Activated CD4-positive, alpha-beta T cell treated with anti-CD3 and anti-CD28 coated beads for 4 hours (primary cell): ENCODE results near the gene INTU.
"Not testable (repeated sequence)": the region's sequence is repeated elsewhere in the genome, so short reads cannot be mapped to it uniquely, and the experiment has no call there.

ENCODE experiments used
- DNase-seq, 2 donors: peaks; one replicate each; pipeline ENCODE4 v3.0.0-alpha.2; 2020

The INTU gene

DNA sequence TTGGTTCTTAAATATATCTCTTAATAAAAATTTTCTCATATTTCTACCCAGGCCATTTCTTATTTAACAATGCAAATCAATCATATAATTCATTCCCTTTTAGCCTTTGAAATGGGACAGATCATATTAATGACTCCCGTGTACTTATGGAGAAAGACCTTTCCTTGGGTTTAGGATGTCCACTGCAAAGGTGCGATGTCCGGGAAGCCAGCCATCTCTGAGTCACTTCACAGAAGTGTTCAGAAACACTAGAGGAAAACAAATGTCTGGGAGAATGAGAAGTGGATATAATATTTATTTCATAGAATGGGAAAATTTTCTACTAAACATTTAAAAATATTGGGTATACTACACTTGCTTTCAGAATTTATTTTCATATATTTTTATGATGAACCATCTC is 15.3 kb downstream of the INTU start:
- no peak for DNase-seq

DNA sequence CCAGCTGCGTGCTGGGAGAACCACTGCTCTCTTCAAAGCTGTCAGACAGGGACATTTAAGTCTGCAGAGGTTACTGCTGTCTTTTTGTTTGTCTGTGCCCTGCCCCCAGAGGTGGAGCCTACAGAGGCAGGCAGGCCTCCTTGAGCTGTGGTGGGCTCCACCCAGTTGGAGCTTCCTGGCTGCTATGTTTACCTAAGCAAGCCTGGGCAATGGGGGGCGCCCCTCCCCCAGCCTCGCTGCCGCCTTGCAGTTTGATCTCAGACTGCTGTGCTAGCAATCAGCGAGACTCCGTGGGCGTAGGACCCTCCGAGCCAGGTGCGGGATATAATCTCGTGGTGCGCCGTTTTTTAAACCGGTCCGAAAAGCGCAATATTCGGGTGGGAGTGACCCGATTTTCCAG is 22.8 kb downstream of the INTU start:
- DNase-seq: not testable (repeated sequence)

- no peak for DNase-seq
Measured at GRCh38 chr4:127656047-127656680, 23.4 kb downstream of the INTU start.

DNA sequence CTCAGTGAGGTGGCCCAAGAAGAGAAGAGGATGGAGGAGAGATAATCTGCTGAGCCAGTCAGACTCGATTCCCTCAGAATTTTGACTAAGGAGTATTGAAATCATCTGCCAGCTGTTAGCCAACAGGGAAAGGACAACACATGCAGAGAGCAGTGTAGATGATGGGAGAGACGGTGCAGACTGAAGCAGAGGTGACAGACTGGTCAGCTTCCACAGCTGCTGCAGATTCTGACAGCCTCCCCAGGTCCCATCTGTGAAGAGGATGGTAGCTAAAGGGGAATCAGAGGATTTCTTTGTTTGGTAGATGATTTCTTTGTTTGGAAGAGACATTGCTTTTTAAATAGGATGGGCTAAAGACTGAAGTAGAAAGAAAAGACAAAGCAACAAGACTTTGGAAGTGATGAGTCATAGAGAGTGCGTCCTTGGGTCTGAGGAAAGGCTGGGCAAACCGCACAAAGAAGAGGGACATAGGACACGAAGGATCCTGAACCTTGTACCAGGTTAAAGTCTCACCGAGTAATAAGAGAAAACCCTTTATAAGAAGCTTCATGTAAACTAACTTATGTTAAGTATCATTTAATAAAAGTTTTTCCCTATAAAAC is 27.6 kb downstream of the INTU start:
- DNase-seq: no peak

DNA sequence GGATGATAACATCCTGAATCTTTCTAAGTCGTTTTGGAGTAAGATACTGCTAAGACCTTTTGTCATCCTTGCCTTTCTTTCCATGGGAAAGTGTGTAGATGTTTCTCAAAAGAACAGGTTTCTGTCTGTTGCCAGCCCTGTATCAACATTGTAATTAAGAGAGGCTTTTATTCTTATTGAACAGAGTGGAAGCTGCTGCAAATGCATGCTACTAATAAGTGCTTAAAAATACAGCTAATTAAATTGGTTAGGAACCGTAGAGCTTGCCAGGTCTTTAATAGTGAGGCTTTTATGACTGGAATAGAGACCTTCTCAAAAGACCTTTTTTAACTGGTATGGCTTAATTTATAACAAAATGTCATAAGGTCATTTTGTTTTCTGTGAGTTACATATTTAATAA is 34.4 kb downstream of the INTU start:
- DNase-seq: no peak

- DNase-seq: no peak
Measured at GRCh38 chr4:127667772-127668171, 35.0 kb downstream of the INTU start.

DNA sequence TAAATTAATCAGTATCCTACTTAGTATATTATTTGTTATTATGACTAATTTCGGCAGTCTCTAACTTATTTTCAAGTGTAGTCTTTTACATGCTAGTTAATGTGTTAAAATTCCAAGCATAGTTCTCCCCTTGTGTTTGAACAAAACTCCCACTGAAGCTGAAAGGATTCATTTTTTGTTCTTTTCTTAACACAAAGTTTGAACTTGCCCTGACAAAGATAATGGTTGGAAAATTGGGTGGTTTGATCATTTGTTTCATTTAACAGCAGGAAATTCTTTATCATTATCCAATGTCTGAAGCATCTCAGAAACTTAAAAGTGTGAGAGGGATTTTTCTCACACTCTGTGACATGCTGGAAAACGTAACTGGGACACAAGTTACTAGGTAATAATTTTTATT is 36.0 kb downstream of the INTU start:
- DNase-seq: no peak

DNA sequence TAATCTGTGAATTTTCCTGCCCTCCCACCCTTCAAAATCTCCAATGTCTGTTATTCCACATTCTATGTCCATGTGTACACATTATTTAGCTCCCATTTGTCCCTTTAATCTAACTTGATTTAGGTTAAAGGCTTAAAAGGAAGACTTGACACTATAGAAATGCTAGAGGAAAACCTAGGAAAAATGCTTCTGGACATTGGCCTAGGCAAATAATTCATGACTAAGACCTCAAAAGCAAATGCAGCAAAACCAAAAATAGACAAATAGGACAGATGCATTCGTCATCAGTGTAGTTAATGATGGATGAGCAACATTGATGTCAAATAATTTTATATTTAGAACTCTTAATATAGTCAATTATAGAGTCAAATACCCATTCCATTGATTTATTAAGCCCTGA is 36.9 kb downstream of the INTU start:
- no peak for DNase-seq

GRCh38 chr4:127672111-127672510 is 39.4 kb downstream of the INTU start:
- no peak for DNase-seq

DNA sequence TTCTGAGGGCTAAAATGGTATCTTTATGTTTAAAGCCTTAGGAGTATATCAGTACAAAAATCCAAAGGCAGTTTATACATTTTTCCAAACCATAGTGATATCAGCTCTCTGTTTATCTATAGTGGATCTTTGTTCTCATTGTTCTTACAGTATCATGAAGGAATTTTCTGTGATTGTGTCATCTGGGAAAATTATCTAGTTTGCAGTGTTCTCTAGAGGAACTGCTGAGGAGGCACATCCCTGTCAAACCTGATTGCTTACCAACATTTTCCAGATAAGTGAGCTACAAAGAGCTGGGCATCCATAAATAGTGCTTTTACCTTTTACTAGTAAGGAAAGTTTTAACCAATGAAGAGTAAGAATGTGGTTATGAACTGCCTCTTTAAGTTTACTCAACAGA is 52.5 kb downstream of the INTU start:
- no peak for DNase-seq

DNA sequence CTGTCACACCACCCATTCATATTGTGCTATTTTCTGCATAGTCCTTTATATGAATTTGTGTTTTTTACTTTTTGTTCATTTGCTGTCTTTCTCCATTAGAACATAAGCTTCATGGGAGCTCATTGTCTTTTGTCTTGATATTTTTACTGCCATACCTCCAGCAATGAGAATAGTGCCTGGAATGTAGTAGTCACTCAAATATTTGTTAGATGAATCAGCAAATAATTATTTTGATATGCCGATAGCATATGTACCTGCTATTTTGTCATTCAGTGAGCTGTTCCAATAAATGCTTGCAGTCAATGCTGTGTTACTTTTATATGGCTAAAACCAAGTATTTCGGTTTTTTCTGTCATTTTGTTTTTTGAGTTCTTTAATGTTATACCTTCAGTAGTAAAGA is 53.9 kb downstream of the INTU start:
- DNase-seq: no peak

GRCh38 chr4:127687580-127687979 is 54.8 kb downstream of the INTU start:
- no peak for DNase-seq

- DNase-seq: no peak
Measured at GRCh38 chr4:127698789-127699200, 66.0 kb downstream of the INTU start.

DNA sequence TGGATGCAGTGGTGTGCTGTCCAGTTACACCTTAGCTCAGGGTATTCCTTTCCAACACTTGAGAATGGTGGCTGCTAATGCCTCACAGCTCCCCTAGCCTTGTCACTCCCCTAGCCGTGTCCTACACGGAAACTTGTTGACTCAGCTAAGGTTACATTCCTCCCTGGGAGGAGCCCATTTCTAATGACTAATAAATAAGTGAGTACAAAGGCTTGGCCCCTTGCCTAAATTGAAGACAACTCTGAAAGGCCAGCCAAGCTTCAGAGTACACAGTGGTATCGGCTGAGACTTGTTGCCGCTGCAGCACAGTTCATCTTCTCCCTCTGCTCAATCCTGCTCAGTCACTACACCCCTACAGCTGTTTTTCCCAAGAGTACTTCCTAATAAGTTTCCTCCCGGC is 76.2 kb downstream of the INTU start:
- no peak for DNase-seq

DNA sequence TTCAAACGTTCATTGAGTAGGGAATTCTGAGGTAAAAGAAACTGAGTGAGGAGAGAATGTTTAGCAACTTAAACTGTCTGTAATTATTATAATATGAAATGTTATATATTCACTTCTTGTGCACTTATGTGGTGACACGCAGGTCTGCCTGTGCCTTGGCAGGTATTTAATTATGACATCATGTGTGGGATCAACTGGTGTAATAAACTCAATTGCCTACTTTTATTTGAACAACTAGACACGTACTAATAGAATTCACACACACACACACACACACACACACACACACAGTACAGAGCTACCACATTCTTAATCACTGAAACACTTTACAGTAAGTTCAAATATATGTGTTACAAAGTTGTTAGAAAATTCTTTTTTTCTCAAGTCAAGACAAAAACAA is 76.7 kb downstream of the INTU start:
- DNase-seq: no peak

DNA sequence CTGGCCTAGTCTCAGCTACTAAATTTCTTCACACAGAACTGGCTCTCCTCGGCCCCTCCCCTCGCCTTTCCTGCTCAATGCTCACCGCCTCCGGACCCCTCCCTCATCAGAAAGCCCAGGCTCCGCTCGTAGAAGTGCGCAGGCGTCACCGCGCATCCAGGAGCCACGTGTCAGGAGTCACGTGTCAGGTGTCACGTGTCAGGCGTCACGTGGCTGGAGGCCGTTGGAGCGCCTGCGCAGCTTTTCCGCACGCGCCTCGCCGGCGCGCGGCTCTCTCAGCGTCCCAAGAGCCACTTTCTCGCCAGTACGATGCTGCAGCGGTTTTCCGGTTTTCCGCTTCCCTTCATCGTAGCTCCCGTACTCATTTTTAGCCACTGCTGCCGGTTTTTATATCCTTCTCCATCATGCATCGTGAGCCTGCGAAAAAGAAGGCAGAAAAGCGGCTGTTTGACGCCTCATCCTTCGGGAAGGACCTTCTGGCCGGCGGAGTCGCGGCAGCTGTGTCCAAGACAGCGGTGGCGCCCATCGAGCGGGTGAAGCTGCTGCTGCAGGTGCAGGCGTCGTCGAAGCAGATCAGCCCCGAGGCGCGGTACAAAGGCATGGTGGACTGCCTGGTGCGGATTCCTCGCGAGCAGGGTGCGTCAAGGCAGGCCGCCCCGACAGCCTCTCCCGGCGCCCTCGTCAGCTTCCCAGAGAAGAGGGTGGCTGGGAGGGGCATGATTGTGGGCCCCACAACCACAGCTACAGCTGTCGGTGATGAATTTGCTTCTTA is 97.6 kb downstream of the INTU start, which contains the start of gene SLC25A31:
Gene SLC25A31 (plus strand): TSS at position 259 of the 772 bp plus-strand sequence. CDS start 146 bp downstream, at position 405.
- no peak for DNase-seq

- no peak for DNase-seq
Measured at GRCh38 chr4:127731406-127731805, 98.6 kb downstream of the INTU start.

- DNase-seq: no peak
Measured at GRCh38 chr4:127732623-127733328, 100.0 kb downstream of the INTU start.

- no peak for DNase-seq
Measured at GRCh38 chr4:127734976-127735375, 102.2 kb downstream of the INTU start.

DNA sequence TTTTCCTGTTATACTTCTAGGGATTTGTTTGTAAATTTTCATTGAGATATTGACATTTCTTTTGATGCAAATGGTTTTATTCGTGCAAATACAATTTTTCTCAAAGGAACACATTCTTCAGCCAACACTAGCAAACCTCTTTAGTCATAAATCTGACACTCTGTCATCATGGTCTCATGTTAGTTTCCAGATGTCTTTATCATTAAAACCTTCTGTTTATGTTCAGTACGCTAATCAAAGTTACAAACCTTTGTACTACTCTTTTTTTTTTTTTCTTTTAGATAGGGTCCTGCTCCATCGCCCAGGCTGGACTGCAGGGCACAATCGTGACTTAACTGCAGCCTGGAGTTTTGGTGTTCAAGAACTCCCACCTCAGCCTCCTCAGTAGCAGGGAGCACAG is 104.5 kb downstream of the INTU start:
- no peak for DNase-seq

DNA sequence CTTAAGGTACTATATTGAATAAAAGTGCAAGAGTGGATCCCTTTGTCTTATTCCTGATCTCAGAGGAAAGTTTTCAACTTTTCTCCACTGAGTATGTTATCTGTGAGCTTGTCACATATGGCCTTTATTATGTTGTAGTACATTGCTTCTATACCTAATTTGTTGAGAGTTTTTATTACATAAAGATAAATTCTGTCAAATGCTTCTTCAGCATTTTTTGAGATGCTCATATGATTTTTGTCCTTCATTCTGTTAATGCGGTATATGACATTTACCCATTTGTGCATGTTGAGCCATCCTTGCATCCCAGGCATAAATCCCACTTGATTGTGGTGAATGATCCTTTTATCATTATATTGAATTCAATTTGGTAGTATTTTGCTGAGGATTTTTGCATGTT is 108.5 kb downstream of the INTU start:
- DNase-seq: no peak

DNA sequence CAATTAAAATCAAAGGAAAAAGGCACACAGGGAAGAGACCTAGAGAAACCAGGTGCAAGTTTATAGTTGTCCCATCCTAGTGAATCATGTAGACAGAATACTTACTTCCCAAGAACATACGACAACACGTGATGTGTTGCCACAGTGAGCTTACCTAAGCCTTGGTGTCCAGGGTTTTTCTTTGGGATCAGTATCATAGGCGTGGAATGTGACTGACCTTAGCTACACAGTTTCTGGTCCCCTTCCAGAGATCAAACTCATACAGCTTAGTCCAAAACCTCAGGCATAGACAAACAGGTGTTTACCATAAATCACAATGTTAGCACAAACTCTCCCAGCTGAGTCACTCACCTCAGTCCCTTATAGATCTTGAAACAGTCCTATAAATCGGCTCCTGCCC is 115.1 kb downstream of the INTU start:
- DNase-seq: no peak

- DNase-seq: no peak
Measured at GRCh38 chr4:127748957-127749356, 116.2 kb downstream of the INTU start.

- DNase-seq: no peak
Measured at GRCh38 chr4:127756906-127757305, 124.1 kb downstream of the INTU start.
